ACC112 (cell line): ENCODE results near the gene ANKRD16.
"Not testable (repeated sequence)": the region's sequence is repeated elsewhere in the genome, so short reads cannot be mapped to it uniquely, and the experiment has no call there.

Experiments used
- H2AFZ ChIP-seq: fragments of 200-600 bp; sonication (generic); one replicate; pipeline ENCODE4 v1.6.0; 2017; ENCODE audit warnings: antibody characterized with exemption, low read length; ENCODE audit not compliant: unreplicated experiment
- H3K27ac ChIP-seq: fragments of 200-600 bp; sonication (generic); 2 replicates; pipeline ENCODE4 v1.5.1; 2014; ENCODE audit warnings: low read depth, mild to moderate bottlenecking, antibody characterized with exemption, low read length, moderate library complexity
- H3K27me3 ChIP-seq: fragments of 200-600 bp; sonication (generic); 2 replicates; pipeline ENCODE4 v1.6.1; 2014; ENCODE audit warnings: mild to moderate bottlenecking, antibody characterized with exemption, low read length, moderate library complexity, mixed read lengths; ENCODE audit not compliant: insufficient read depth
- H3K36me3 ChIP-seq: fragments of 200-600 bp; sonication (generic); 2 replicates; pipeline ENCODE4 v1.6.1; 2016; ENCODE audit warnings: mild to moderate bottlenecking, antibody characterized with exemption, low read length, moderate library complexity, mixed read lengths; ENCODE audit not compliant: insufficient read depth
- H3K4me1 ChIP-seq: fragments of 200-600 bp; sonication (generic); one replicate; pipeline ENCODE4 v1.6.1; 2016; ENCODE audit warnings: low read length, mixed read lengths; ENCODE audit not compliant: insufficient read depth, unreplicated experiment, control insufficient read depth
- H3K4me3 ChIP-seq: fragments of 200-600 bp; sonication (generic); 2 replicates; pipeline ENCODE4 v1.5.1; 2014; ENCODE audit warnings: mild to moderate bottlenecking, low read depth, low read length
- H3K79me2 ChIP-seq: fragments of 200-600 bp; sonication (generic); one replicate; pipeline ENCODE4 v1.6.0; 2016; ENCODE audit warnings: low read length; ENCODE audit not compliant: control insufficient read depth, unreplicated experiment, insufficient read depth

ANKRD16 gene

DNA sequence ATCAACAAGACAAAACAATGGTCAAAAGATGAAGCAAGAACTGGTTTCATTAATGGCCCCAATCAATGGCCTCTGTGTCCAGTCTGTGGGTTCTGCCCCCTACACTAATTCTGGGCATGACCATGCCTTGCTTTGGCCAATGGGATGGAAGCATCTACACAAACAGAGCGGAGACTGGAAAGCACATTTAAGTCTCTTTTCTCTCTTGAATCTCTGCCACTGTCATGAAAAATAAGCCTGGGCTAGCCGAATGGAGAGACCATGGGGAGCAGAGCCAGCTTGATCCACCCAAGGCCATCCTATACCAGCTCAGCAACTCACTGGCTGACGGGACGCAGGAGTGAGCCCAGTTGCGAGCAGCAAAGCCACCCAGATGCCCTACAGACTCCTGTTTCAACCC is 30.9 kb downstream of the ANKRD16 start:
- H3K4me3 ChIP-seq = no peak overlapping the region
- H3K27ac ChIP-seq = no peak overlapping the region
- H2AFZ ChIP-seq = no peak overlapping the region
- peaks cover 21% of the 10 kb centered on the region for H3K4me1 ChIP-seq
- no peaks in the 10 kb centered on the region for H3K27me3 ChIP-seq
- no peaks in the 10 kb centered on the region for H3K79me2 ChIP-seq
- no peaks in the 10 kb centered on the region for H3K36me3 ChIP-seq

DNA sequence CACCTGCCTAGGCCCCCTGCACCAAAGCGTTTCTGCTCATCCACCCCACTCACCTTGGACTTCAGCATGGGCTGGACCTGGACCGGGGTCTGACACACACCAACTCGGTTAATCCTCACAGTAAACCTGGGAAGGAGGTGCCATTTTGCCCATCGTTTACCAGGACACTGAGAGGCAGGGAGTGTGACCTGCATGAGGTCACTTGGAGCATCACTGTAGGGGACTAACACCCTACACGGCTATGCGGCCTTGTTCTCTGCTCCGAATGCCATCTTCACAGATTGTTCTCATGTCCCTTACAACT is 33.0 kb downstream of the ANKRD16 start:
- Histone ChIP-seq H3K79me2 (no peaks in the 10 kb centered on the region), H2AFZ (no peak overlapping the region), H3K27ac (no peak overlapping the region), H3K36me3 (no peaks in the 10 kb centered on the region), H3K4me3 (no peak overlapping the region), H3K27me3 (no peaks in the 10 kb centered on the region), H3K4me1 (peaks cover 10% of the 10 kb centered on the region)

GRCh38 chr10:5855979-5856700 is 33.6 kb downstream of the ANKRD16 start:
- Histone ChIP-seq H3K27me3 (no peaks in the 10 kb centered on the region), H3K79me2 (no peaks in the 10 kb centered on the region), H3K4me3 (no peak overlapping the region), H2AFZ (no peak overlapping the region), H3K36me3 (no peaks in the 10 kb centered on the region), H3K27ac (no peak overlapping the region), H3K4me1 (peaks cover 7% of the 10 kb centered on the region)

DNA sequence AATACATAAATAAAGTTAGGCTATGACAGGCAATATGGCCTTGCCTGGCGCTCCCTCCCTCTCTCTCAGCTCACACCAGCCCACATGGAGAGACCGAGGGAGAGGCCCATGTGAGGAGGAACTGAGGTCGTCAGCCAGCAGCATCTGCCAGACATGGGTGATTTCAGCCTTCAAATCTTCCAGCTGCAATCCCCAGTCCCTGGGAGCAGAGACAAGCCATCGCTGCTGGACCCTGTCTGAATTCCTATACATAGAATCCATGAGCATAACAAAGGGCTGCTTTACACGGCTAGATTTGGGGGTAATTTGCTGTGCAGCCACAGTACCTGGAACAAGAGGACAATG is 35.6 kb downstream of the ANKRD16 start:
- Histone ChIP-seq H3K36me3 (no peaks in the 10 kb centered on the region), H3K27me3 (no peaks in the 10 kb centered on the region), H3K4me1 (no peaks in the 10 kb centered on the region), H3K79me2 (no peaks in the 10 kb centered on the region), H3K4me3 (no peak overlapping the region), H3K27ac (no peak overlapping the region), H2AFZ (no peak overlapping the region)

DNA sequence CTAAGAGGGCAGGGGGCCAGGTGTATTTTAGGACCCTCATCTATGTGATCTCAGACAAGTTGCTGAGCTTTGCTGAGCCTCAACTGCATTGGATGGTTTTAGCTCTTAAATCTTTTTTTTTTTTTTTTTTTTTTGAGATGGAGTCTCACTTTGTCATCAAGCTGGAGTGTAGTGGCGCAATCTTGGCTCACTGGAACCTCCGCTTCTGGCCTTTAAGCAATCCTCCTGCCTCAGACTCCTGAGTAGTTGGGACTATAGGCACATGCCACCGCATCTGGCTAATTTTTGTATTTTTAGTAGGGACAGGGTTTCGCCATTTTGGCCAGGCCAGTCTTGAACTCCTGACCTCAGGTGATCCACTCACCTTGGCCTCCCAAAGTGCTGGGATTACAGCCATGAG is 43.0 kb downstream of the ANKRD16 start:
- H3K4me1 ChIP-seq, H3K36me3 ChIP-seq, H3K27me3 ChIP-seq, H3K27ac ChIP-seq, H2AFZ ChIP-seq, H3K79me2 ChIP-seq, H3K4me3 ChIP-seq: not testable (repeated sequence)

DNA sequence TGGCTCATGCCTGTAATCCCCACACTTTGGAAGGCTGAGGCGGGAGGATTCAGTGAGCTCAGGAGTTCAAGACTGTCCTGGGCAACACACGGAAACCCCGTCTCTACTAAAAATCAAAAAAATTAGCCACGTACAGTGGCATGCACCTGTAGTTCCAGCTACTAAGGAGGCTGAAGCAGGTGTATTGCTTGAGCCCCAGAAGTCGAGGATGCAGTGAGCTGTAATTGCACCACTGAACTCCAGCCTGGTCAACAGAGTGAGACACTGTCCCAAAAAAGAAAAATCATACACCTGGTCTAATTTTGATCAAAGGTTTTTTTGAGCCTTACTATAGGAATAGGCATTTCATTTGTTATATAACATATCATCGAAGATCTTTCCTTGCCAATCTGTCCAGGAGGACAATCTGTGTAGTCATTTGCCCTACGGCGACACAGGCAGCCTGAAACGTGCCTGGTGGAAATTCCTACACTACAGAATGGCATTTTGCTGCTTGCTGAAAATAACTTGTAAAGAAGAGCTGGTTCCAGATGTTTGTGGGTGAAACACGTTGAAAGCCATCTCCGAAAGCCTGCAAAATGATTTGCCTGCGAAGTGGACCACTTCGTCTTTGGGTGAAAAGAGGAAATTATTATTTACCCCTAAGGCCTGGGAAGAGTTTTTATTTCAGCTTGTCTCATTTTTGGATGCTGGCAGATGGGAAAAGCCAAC is 45.2 kb downstream of the ANKRD16 start:
- H2AFZ ChIP-seq = no peak overlapping the region

DNA sequence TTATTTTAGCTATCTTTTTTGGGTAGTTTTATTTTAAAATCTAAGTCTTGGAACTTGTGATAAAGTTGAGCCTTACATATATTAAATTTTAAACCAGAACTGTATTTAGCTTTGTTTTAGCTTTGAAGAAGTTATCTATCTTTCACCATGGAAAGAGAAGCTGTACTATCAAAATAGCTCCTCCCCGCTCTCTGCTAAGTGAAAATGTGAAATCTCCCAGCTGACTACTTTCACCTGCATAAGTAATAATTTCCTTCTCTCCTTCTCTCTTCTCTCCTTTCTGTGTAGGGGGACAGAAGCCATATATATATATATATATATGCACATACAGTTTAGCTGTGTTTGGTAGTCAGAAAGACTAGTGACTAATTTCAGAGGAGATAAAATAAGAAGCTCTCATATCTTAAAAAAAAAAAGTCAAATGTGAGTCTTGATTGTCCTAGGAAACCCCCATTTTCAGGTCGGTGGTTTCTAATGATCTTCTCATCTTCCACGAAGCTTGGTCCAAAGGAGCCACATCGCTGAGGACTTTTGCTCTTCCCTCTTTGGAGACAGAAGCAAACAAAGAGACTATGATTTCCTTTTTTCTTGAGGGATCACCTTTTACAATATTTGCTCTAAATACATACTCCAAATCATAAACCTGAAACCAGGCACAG is 45.9 kb downstream of the ANKRD16 start:
- Histone ChIP-seq H2AFZ (no peak overlapping the region), H3K79me2 (no peaks in the 10 kb centered on the region), H3K4me1 (peaks cover 5% of the 10 kb centered on the region), H3K4me3 (no peak overlapping the region), H3K27me3 (no peaks in the 10 kb centered on the region), H3K36me3 (no peaks in the 10 kb centered on the region), H3K27ac (no peak overlapping the region)

More for the DNA sequence above, 45.2 kb downstream of the ANKRD16 start:
- no peak overlapping the region for H3K27ac ChIP-seq
- H3K4me3 ChIP-seq = no peak overlapping the region
- no peaks in the 10 kb centered on the region for H3K27me3 ChIP-seq
- no peaks in the 10 kb centered on the region for H3K79me2 ChIP-seq
- no peaks in the 10 kb centered on the region for H3K36me3 ChIP-seq
- H3K4me1 ChIP-seq = peaks cover 5% of the 10 kb centered on the region

- H2AFZ ChIP-seq = no peak overlapping the region
- no peaks in the 10 kb centered on the region for H3K79me2 ChIP-seq
- H3K4me3 ChIP-seq = no peak overlapping the region
- no peaks in the 10 kb centered on the region for H3K36me3 ChIP-seq
- no peak overlapping the region for H3K27ac ChIP-seq
- H3K4me1 ChIP-seq = peaks cover 5% of the 10 kb centered on the region
- H3K27me3 ChIP-seq = no peaks in the 10 kb centered on the region
Observed at GRCh38 chr10:5841965-5842364, 47.7 kb downstream of the ANKRD16 start.

GRCh38 chr10:5840314-5841307 is 49.1 kb downstream of the ANKRD16 start:
- H3K36me3 ChIP-seq = no peaks in the 10 kb centered on the region
- H3K79me2 ChIP-seq = no peaks in the 10 kb centered on the region
- peaks cover 5% of the 10 kb centered on the region for H3K4me1 ChIP-seq
- peak overlapping the region; percentile 81 for H2AFZ ChIP-seq
- H3K27me3 ChIP-seq = no peaks in the 10 kb centered on the region
- no peak overlapping the region for H3K27ac ChIP-seq
- peak overlapping the region; percentile 8; the same call in 1 of the 2 replicates for H3K4me3 ChIP-seq

- H3K27me3 ChIP-seq, H3K27ac ChIP-seq, H3K36me3 ChIP-seq, H2AFZ ChIP-seq, H3K4me1 ChIP-seq, H3K79me2 ChIP-seq, H3K4me3 ChIP-seq: not testable (repeated sequence)
Observed at GRCh38 chr10:5836181-5836580, 53.5 kb downstream of the ANKRD16 start.
